Transverse colon (tissue), 4 donors: ENCODE data around the gene SLC12A3.

Source experiments
- CTCF ChIP-seq, 5 experiments: fragments of 200-600 bp in 3 of 5; fragments of 450-650 bp in 2 of 5; sonication (generic) in 3 of 5; IDR thresholded peaks; 1 replicate in 2 of 5; 2 replicates in 3 of 5; pipeline ENCODE4 v1.5.1; 2016 to 2017; ENCODE audit warnings: antibody characterized with exemption in 5 of 5, inconsistent platforms in 3 of 5, mild to moderate bottlenecking in 2 of 5, moderate library complexity in 1 of 5
- EP300 ChIP-seq: sonication (generic); formaldehyde crosslinking; IDR thresholded peaks from one replicate; pipeline ENCODE4 v1.6.1; 2017; ENCODE audit warnings: antibody characterized with exemption, low read depth
- POLR2A ChIP-seq: fragments of 450-650 bp; IDR thresholded peaks from one replicate; pipeline ENCODE4 v1.6.1; 2016; ENCODE audit warnings: antibody characterized with exemption, mild to moderate bottlenecking, moderate library complexity
- POLR2AphosphoS5 ChIP-seq, 3 donors: sonication (generic); formaldehyde crosslinking; IDR thresholded peaks; one replicate each; pipeline ENCODE4 v1.6.1; 2016; ENCODE audit warnings: antibody characterized with exemption in 3 of 3

- TF ChIP-seq POLR2A: no peak
- no peak for TF ChIP-seq CTCF (IDR thresholded peaks at IDR 0.05)
- no peak for TF ChIP-seq EP300
- TF ChIP-seq POLR2AphosphoS5 (IDR thresholded peaks at IDR 0.05): no peak
These were observed 26.7 kb downstream of the SLC12A3 start for GRCh38 chr16:56891685-56892084.
